Ovary (tissue), 10 donors: ENCODE results near the gene RDH16. TPM values are rescaled to one million over a fixed set of nuclear protein-coding genes. Genes with fewer than 3 reads are reported as not detected.

Experiments
- DNase-seq, 5 donors: peaks; one replicate each; pipeline ENCODE4 v3.0.0-alpha.2; 2019 to 2020
- H3K27ac ChIP-seq, 2 donors: fragments of 200-600 bp; one replicate each; pipeline versions ENCODE4 v1.5.1 to v1.8.0; 2019 to 2022
- H3K27me3 ChIP-seq: fragments of 200-600 bp; one replicate; pipeline ENCODE4 v1.8.0; 2022
- H3K36me3 ChIP-seq: fragments of 200-600 bp; sonication (generic); one replicate; pipeline ENCODE4 v1.5.1; 2019
- H3K4me1 ChIP-seq: one replicate; pipeline ENCODE4 v1.8.1; 2013; ENCODE audit warnings: mild to moderate bottlenecking, moderate library complexity; ENCODE audit not compliant: insufficient read depth
- H3K4me3 ChIP-seq: fragments of 200-600 bp; sonication (generic); one replicate; pipeline ENCODE4 v1.5.1; 2017
- H3K9me3 ChIP-seq, 2 donors: fragments of 200-600 bp in 1 of 2; sonication (generic) in 1 of 2; one replicate each; pipeline versions ENCODE4 v1.5.1 to v1.8.1; 2013 to 2019; ENCODE audit warnings: mild to moderate bottlenecking in 1 of 2, moderate library complexity in 1 of 2
- CTCF ChIP-seq, 3 donors: fragments of 450-650 bp in 2 of 3; fragments of 200-600 bp in 1 of 3; IDR thresholded peaks; one replicate each; pipeline versions ENCODE4 v1.5.1 to v1.8.0; 2016 to 2022; ENCODE audit warnings: antibody characterized with exemption in 3 of 3, mild to moderate bottlenecking in 1 of 3
- EP300 ChIP-seq: sonication (generic); formaldehyde crosslinking; IDR thresholded peaks from one replicate; pipeline ENCODE4 v1.6.1; 2017; ENCODE audit warnings: antibody characterized with exemption
- POLR2A ChIP-seq: fragments of 450-650 bp; IDR thresholded peaks from one replicate; pipeline ENCODE4 v1.6.1; 2017; ENCODE audit warnings: antibody characterized with exemption, mild to moderate bottlenecking, moderate library complexity
- WGBS, 3 donors: extraction: QIAGEN DNeasy Blood & Tissue Kit in 1 of 3; methylation state at CpG; one replicate each; pipeline versions ENCODE4 v1.1.5 to v1.1.7; 2013 to 2017; 5-methylcytosine and 5-hydroxymethylcytosine counted together
- intact Hi-C, 4 donors: fragments of 100-400 bp; cut with DNase I; formaldehyde crosslinking; loops; one replicate each; pipeline versions ENCODE4 v1.11.0 to v1.15.1; 2022 to 2023
- long read RNA-seq, 3 donors: library from polyadenylated mRNA in 2 of 3; unstranded in 2 of 3; transcript quantifications; one replicate each; pipeline ENCODE4 v2.0.0 and lab custom pipeline, GENCODE V29; 2021 to 2026
- polyA plus RNA-seq, 2 donors: library from polyadenylated mRNA; stranded (reverse); fragments of 200-250 nt in 1 of 2; fragments of 350-450 nt in 1 of 2; fragmentation: Illumina TruSeq in 1 of 2; extraction: RNeasy Lipid Tissue Mini Kit (QIAGEN cat#74804) in 1 of 2; gene quantifications; one replicate each; pipeline ENCODE4 v1.2.3, GENCODE V29; 2013 to 2014
- total RNA-seq, 7 donors: library from RNA; depleted of rRNA in 2 of 7; stranded (reverse); fragments of >200 nt in 2 of 7; fragmentation: NEBNext Ultra II Directional in 3 of 7; extraction: Animal tissue kit (Norgen Biotek cat#: 25700) in 3 of 7; gene quantifications; one replicate each; pipeline versions ENCODE4 v1.1.0 to v1.2.4, GENCODE V29; 2016 to 2023
- donor health status: DM: no; HTN: no; CAD: no; lungs with moderate emphysema.
- donor health status: DM: no; HTN: no; CAD: no.
- donor health status: Bipolar disorder and iron deficiency.
- donor health status: DM: yes; HTN: yes; CAD: no.
- donor health status: DM: no; HTN: no; CAD: no.
- donor health status: DM: yes; HTN: yes; CAD: no.

Gene RDH16
- total RNA-seq: under 1 TPM; 0.24 to 0.64 (median 0.45) TPM
- polyA plus RNA-seq: under 1 TPM; 0.22 to 0.34 TPM
- long read RNA-seq, donor 1: 0 reads
- long read RNA-seq, donor 2: 0 reads
- long read RNA-seq, donor 3: 0 reads

GRCh38 chr12:56957229-56958052 lies at the start of gene RDH16:
TSS of gene RDH16 (minus strand) at chr12:56957608. CDS start at chr12:56957462, 146 bp downstream.
- no peak within 1 kb of the TSS for H3K4me3 ChIP-seq
- 85 to 87% (median 86%) methylated on average over 10 of the region's 10 CpGs for WGBS, 3 donors
- no peak within 1 kb of the TSS for H3K27ac ChIP-seq
- no peaks in the 10 kb centered on the region for H3K9me3 ChIP-seq
- no peaks in the 10 kb centered on the region for H3K36me3 ChIP-seq
- intact Hi-C loops: no loop called here
- H3K27me3 ChIP-seq: no peaks in the 10 kb centered on the region
- no peaks in the 10 kb centered on the region for H3K4me1 ChIP-seq
- DNase-seq: no peak
- TF ChIP-seq POLR2A: no peak
- TF ChIP-seq EP300: no peak
- no peak for TF ChIP-seq CTCF (IDR thresholded peaks at IDR 0.05)

- Histone ChIP-seq H3K9me3 (no peaks in the 10 kb centered on the region), H3K4me3 (peak overlapping the region; percentile 28), H3K4me1 (peaks cover 2% of the 10 kb centered on the region), H3K27ac (peak overlapping the region in 1 of 2 donors; percentile 57), H3K36me3 (no peaks in the 10 kb centered on the region), H3K27me3 (no peaks in the 10 kb centered on the region)
- peak in 2 of 3 donors; percentile 2 to 6 for TF ChIP-seq CTCF (IDR thresholded peaks at IDR 0.05)
- no peak for TF ChIP-seq POLR2A
- no peak for TF ChIP-seq EP300
- intact Hi-C loops: loop anchor here in 1 of 4 donors (5.0 kb wide), 1 partner anchor 105 kb away; the partner anchor contains the start of gene STAT6
- WGBS, 3 donors: 54 to 58% (median 57%) methylated on average over 10 of the region's 10 CpGs
- DNase-seq: no peak
Observed at GRCh38 chr12:57006809-57007475, 49.5 kb upstream of the RDH16 start.

- intact Hi-C loops: loop anchor here in 1 of 4 donors (5.0 kb wide), 1 partner anchor 106 kb away; the partner anchor contains the start of gene STAT6
- 0 to 2% (median 1%) methylated on average over 28 to 94 of the region's 94 CpGs for WGBS, 3 donors
- Histone ChIP-seq H3K9me3 (no peaks in the 10 kb centered on the region), H3K27ac (peak within 1 kb of the TSS; percentile 76 to 83), H3K4me3 (peak within 1 kb of the TSS; percentile 61), H3K36me3 (no peaks in the 10 kb centered on the region), H3K4me1 (peaks cover 5% of the 10 kb centered on the region), H3K27me3 (no peaks in the 10 kb centered on the region)
- peak; percentile 47 to 79 (median 67) for DNase-seq
- no peak for TF ChIP-seq EP300
- TF ChIP-seq POLR2A: peak; percentile 16
- TF ChIP-seq CTCF (IDR thresholded peaks at IDR 0.05): peak in 2 of 3 donors; percentile 18 to 30
Observed at GRCh38 chr12:57005980-57006808, 48.8 kb upstream of the RDH16 start, which contains the start of gene ZBTB39. TSS of gene ZBTB39 (minus strand) at chr12:57006546. CDS start at chr12:57004917, 1,629 bp downstream.

- 71 to 79% (median 73%) methylated on average over 6 of the region's 6 CpGs for WGBS, 3 donors
- no peaks in the 10 kb centered on the region for H3K27me3 ChIP-seq
- H3K4me3 ChIP-seq: no peak overlapping the region
- H3K36me3 ChIP-seq: no peaks in the 10 kb centered on the region
- H3K27ac ChIP-seq: no peak overlapping the region
- DNase-seq: no peak
- H3K4me1 ChIP-seq: peaks cover 5% of the 10 kb centered on the region
- H3K9me3 ChIP-seq: no peaks in the 10 kb centered on the region
- intact Hi-C loops: loop anchor here in 1 of 4 donors (5.0 kb wide), 1 partner anchor 108 kb away; the partner anchor contains the start of gene STAT6
- TF ChIP-seq CTCF (IDR thresholded peaks at IDR 0.05) (no peak), POLR2A (no peak), EP300 (no peak)
Observed at GRCh38 chr12:57004651-57005050, 47.2 kb upstream of the RDH16 start.
